HEK293 (cell line): ENCODE data around the gene ALKBH7.

Experiments used
- CTCF ChIA-PET: fragments of 350-600 bp; formaldehyde crosslinking; extraction: SDS; loops from one replicate; lab custom pipeline; 2021; ENCODE audit warnings: antibody characterized with exemption; lab: Yijun Ruan, JAX
- POLR2A ChIA-PET: fragments of 300-600 bp; formaldehyde crosslinking; extraction: SDS; loops from one replicate; lab custom pipeline; 2020; ENCODE audit warnings: antibody characterized with exemption, inconsistent platforms; lab: Yijun Ruan, JAX
- H3K27ac ChIP-seq: fragments of 200-500 bp; sonication (Bioruptor generic); 2 replicates; pipeline ENCODE4 v1.5.1; 2014; ENCODE audit warnings: low read depth, low read length, control low read depth, inconsistent platforms; ENCODE audit errors: extremely low read depth
- H3K36me3 ChIP-seq, 2 experiments: fragments of 200-500 bp in 1 of 2; sonication (Bioruptor generic) in 1 of 2; 1 replicate in 1 of 2; 2 replicates in 1 of 2; pipeline ENCODE4 v1.5.1; 2014 to 2017; ENCODE audit warnings: inconsistent platforms in 2 of 2, low read length in 2 of 2; ENCODE audit not compliant: control insufficient read depth in 2 of 2, insufficient read depth in 1 of 2
- H3K4me1 ChIP-seq: fragments of 200-500 bp; sonication (Bioruptor generic); 2 replicates; pipeline ENCODE4 v1.5.1; 2014; ENCODE audit warnings: mild to moderate bottlenecking, low read length, inconsistent platforms; ENCODE audit not compliant: control insufficient read depth, insufficient read depth
- H3K4me3 ChIP-seq: 2 replicates; pipeline ENCODE4 v1.5.1; 2011; ENCODE audit warnings: low read depth, mild to moderate bottlenecking, control low read depth, low read length, moderate library complexity
- H3K9me3 ChIP-seq: fragments of 200-500 bp; sonication (Bioruptor generic); 2 replicates; pipeline ENCODE4 v1.5.1; 2014; ENCODE audit warnings: low read depth, low read length, inconsistent platforms; ENCODE audit not compliant: control insufficient read depth, insufficient read depth
- GLIS2 ChIP-seq: fragments of 450-650 bp; formaldehyde crosslinking; IDR thresholded peaks from 2 replicates; pipeline ENCODE4 v1.5.1; 2016; ENCODE audit warnings: missing biosample characterization, missing genetic modification characterization
- IKZF3 ChIP-seq: fragments of 450-650 bp; IDR thresholded peaks from 2 replicates; pipeline ENCODE4 v1.5.0; 2018; ENCODE audit warnings: missing biosample characterization, mild to moderate bottlenecking, missing genetic modification characterization, moderate library complexity
- MEIS1 ChIP-seq: sonication (generic); formaldehyde crosslinking; IDR thresholded peaks from 2 replicates; pipeline ENCODE4 v1.8.1; 2022; ENCODE audit warnings: missing genetic modification reagents, mild to moderate bottlenecking, borderline replicate concordance
- MZF1 ChIP-seq: fragments of 450-650 bp; formaldehyde crosslinking; IDR thresholded peaks from 2 replicates; pipeline ENCODE4 v1.5.1; 2017; ENCODE audit warnings: missing biosample characterization, missing genetic modification characterization, borderline replicate concordance
- SCRT2 ChIP-seq: fragments of 450-650 bp; formaldehyde crosslinking; IDR thresholded peaks from 2 replicates; pipeline ENCODE4 v1.5.1; 2016; ENCODE audit warnings: missing biosample characterization, missing genetic modification characterization
- TRIM28 ChIP-seq: IDR thresholded peaks from 2 replicates; pipeline ENCODE4 v1.6.1; 2011; ENCODE audit warnings: low read length, control low read depth, borderline replicate concordance
- ZFHX2 ChIP-seq: fragments of 450-650 bp; formaldehyde crosslinking; conservative IDR thresholded peaks from 2 replicates; pipeline ENCODE4 v1.5.1; 2016; ENCODE audit warnings: missing biosample characterization, missing genetic modification characterization
- ZNF10 ChIP-seq: fragments of 450-650 bp; formaldehyde crosslinking; IDR thresholded peaks from 2 replicates; pipeline ENCODE4 v1.5.1; 2017; ENCODE audit warnings: missing biosample characterization, missing genetic modification characterization
- ZNF121 ChIP-seq: fragments of 450-650 bp; formaldehyde crosslinking; IDR thresholded peaks from 2 replicates; pipeline ENCODE4 v1.5.1; 2016; ENCODE audit warnings: missing biosample characterization, missing genetic modification characterization
- ZNF157 ChIP-seq: fragments of 450-650 bp; formaldehyde crosslinking; IDR thresholded peaks from 2 replicates; pipeline ENCODE4 v1.5.1; 2016; ENCODE audit warnings: missing biosample characterization, missing genetic modification characterization
- ZNF2 ChIP-seq: fragments of 450-650 bp; formaldehyde crosslinking; IDR thresholded peaks from 2 replicates; pipeline ENCODE4 v1.5.1; 2016; ENCODE audit warnings: missing biosample characterization, missing genetic modification characterization
- ZNF311 ChIP-seq: fragments of 450-650 bp; formaldehyde crosslinking; IDR thresholded peaks from 2 replicates; pipeline ENCODE4 v1.5.1; 2017; ENCODE audit warnings: missing biosample characterization, missing genetic modification characterization, borderline replicate concordance
- ZNF423 ChIP-seq: fragments of 450-650 bp; formaldehyde crosslinking; IDR thresholded peaks from 2 replicates; pipeline ENCODE4 v1.5.1; 2016; ENCODE audit warnings: missing biosample characterization, missing genetic modification characterization
- ZNF530 ChIP-seq: fragments of 450-650 bp; formaldehyde crosslinking; IDR thresholded peaks from 2 replicates; pipeline ENCODE4 v1.5.1; 2016; ENCODE audit warnings: low read depth, missing biosample characterization, missing genetic modification characterization
- ZNF585B ChIP-seq: fragments of 450-650 bp; formaldehyde crosslinking; IDR thresholded peaks from 2 replicates; pipeline ENCODE4 v1.5.1; 2016; ENCODE audit warnings: missing biosample characterization, missing genetic modification characterization
- ZNF626 ChIP-seq: fragments of 450-650 bp; sonication (Bioruptor Pico); formaldehyde crosslinking; IDR thresholded peaks from 2 replicates; pipeline ENCODE4 v1.5.1; 2018; ENCODE audit warnings: missing biosample characterization, missing genetic modification characterization, inconsistent platforms
- ZNF777 ChIP-seq: fragments of 450-650 bp; formaldehyde crosslinking; IDR thresholded peaks from 2 replicates; pipeline ENCODE4 v1.5.1; 2017; ENCODE audit warnings: missing biosample characterization, missing genetic modification characterization, borderline replicate concordance
- TF ChIP-seq, protein P1 (sequence below): fragments of 450-650 bp; formaldehyde crosslinking; IDR thresholded peaks from 2 replicates; pipeline ENCODE4 v1.5.1; 2016; ENCODE audit warnings: missing biosample characterization, missing genetic modification characterization
- TF ChIP-seq, protein P2 (sequence below): fragments of 450-650 bp; IDR thresholded peaks from 2 replicates; pipeline ENCODE4 v1.5.1; 2018; ENCODE audit warnings: missing biosample characterization, mild to moderate bottlenecking, missing genetic modification characterization
- TF ChIP-seq, protein P3 (sequence below): fragments of 450-650 bp; formaldehyde crosslinking; IDR thresholded peaks from 2 replicates; pipeline ENCODE4 v1.5.1; 2016; ENCODE audit warnings: missing biosample characterization, missing genetic modification characterization
- TF ChIP-seq, protein P4 (sequence below): fragments of 450-650 bp; formaldehyde crosslinking; IDR thresholded peaks from 2 replicates; pipeline ENCODE4 v1.5.1; 2016; ENCODE audit warnings: missing biosample characterization, missing genetic modification characterization, borderline replicate concordance
- TF ChIP-seq, protein P5 (sequence below): fragments of 450-650 bp; formaldehyde crosslinking; IDR thresholded peaks from 2 replicates; pipeline ENCODE4 v1.5.1; 2017; ENCODE audit warnings: missing biosample characterization, missing genetic modification characterization
- TF ChIP-seq, protein P6 (sequence below): fragments of 450-650 bp; formaldehyde crosslinking; IDR thresholded peaks from 2 replicates; pipeline ENCODE4 v1.5.1; 2016; ENCODE audit warnings: missing biosample characterization, missing genetic modification characterization
- TF ChIP-seq, protein P7 (sequence below): fragments of 450-650 bp; formaldehyde crosslinking; IDR thresholded peaks from 2 replicates; pipeline ENCODE4 v1.5.1; 2016; ENCODE audit warnings: missing biosample characterization, missing genetic modification characterization

The ALKBH7 gene

DNA sequence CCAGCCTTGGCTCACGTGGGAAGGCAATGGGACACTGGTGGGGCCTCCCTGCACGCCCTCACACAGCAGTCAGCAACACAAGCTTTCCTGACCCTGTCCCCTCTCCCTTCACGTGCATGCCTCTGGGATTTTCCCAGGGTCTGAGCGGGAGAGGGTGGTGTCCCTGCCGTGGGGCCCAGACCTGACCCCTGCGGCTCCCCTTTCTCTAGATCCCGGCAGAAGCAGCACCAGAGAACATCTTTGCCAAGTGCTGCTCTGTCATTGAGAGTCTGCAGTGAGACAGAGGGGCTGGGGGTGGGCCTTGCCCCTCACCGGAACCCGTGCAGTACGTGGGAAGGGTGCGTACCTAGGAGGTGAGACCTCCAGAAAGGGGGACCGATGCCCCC, 39.5 kb downstream of the ALKBH7 start (continued):
- TF ChIP-seq IKZF3 (tag by site-specific recombination) (peak; percentile 46), ZNF157 (tag by site-specific recombination) (no peak), ZNF530 (no peak), ZNF626 (tag by site-specific recombination) (no peak), SCRT2 (tag by site-specific recombination) (no peak), TRIM28 (no peak), MZF1 (tag by site-specific recombination) (no peak), ZNF585B (tag by site-specific recombination) (no peak)
- TF ChIP-seq, all 188 proteins: peak for 3

DNA sequence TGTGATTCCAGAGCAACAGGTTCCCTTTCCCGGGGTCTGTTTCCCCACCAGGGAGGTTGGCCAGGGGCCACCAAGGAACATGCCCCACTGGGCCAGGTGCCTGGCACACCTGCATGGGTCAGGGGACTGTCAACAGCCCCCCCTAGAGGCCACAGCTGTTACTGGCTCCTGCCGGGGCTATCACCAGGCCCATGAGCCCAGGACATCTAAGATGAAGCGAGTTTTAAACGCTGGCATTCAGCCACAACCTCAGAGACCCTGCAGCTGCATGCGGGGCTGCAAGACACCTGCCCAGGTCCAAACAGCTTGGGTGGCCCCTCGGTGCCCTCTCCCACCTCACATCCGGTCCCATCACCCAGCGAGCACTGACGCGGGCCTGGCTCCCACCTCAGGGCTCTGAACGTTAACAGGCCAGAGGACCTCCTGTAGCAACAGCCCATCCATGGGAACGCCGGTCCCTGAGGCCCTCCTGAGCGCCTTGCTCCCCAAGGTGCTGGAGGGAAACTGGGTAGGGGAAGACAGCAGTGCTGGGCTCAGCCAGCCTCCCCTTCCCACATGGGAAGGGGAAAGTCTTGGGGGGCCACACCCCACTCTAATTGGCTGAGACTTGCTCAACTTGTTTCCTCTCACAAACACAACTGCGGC, 40.0 kb downstream of the ALKBH7 start:
- POLR2A ChIA-PET = no interaction called here
- CTCF ChIA-PET = interaction anchor here (1.0 kb wide), 1 partner anchor 20 kb away, joined by 5 read pairs; the partner anchor contains the start of gene GTF2F1
- peaks cover 3 to 40% of the 10 kb centered on the region in 2 experiments; a peak in 2 of 3 replicates for H3K36me3 ChIP-seq
- no peak overlapping the region for H3K4me3 ChIP-seq
- H3K9me3 ChIP-seq = no peaks in the 10 kb centered on the region
- H3K27ac ChIP-seq = no peak overlapping the region
- H3K4me1 ChIP-seq = no peaks in the 10 kb centered on the region
- TF ChIP-seq, protein P1, sequence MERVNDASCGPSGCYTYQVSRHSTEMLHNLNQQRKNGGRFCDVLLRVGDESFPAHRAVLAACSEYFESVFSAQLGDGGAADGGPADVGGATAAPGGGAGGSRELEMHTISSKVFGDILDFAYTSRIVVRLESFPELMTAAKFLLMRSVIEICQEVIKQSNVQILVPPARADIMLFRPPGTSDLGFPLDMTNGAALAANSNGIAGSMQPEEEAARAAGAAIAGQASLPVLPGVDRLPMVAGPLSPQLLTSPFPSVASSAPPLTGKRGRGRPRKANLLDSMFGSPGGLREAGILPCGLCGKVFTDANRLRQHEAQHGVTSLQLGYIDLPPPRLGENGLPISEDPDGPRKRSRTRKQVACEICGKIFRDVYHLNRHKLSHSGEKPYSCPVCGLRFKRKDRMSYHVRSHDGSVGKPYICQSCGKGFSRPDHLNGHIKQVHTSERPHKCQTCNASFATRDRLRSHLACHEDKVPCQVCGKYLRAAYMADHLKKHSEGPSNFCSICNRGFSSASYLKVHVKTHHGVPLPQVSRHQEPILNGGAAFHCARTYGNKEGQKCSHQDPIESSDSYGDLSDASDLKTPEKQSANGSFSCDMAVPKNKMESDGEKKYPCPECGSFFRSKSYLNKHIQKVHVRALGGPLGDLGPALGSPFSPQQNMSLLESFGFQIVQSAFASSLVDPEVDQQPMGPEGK (tag by site-specific recombination) = peak; percentile 41; the same call in 1 of the 2 replicates
- TF ChIP-seq ZFHX2 = no peak
- TF ChIP-seq MEIS1 (CRISPR knock-in tag) = no peak
- no peak for TF ChIP-seq IKZF3 (tag by site-specific recombination)
- TF ChIP-seq ZNF2 (tag by site-specific recombination) = peak; percentile 93
- TF ChIP-seq ZNF777 (tag by site-specific recombination) = no peak
- TF ChIP-seq, protein P2, sequence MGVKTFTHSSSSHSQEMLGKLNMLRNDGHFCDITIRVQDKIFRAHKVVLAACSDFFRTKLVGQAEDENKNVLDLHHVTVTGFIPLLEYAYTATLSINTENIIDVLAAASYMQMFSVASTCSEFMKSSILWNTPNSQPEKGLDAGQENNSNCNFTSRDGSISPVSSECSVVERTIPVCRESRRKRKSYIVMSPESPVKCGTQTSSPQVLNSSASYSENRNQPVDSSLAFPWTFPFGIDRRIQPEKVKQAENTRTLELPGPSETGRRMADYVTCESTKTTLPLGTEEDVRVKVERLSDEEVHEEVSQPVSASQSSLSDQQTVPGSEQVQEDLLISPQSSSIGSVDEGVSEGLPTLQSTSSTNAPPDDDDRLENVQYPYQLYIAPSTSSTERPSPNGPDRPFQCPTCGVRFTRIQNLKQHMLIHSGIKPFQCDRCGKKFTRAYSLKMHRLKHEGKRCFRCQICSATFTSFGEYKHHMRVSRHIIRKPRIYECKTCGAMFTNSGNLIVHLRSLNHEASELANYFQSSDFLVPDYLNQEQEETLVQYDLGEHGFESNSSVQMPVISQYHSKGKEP (tag by site-specific recombination) = peak; percentile 42; the same call in 1 of the 2 replicates
- TF ChIP-seq, protein P3, sequence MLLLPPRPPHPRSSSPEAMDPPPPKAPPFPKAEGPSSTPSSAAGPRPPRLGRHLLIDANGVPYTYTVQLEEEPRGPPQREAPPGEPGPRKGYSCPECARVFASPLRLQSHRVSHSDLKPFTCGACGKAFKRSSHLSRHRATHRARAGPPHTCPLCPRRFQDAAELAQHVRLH = no peak
- TF ChIP-seq, protein P4, sequence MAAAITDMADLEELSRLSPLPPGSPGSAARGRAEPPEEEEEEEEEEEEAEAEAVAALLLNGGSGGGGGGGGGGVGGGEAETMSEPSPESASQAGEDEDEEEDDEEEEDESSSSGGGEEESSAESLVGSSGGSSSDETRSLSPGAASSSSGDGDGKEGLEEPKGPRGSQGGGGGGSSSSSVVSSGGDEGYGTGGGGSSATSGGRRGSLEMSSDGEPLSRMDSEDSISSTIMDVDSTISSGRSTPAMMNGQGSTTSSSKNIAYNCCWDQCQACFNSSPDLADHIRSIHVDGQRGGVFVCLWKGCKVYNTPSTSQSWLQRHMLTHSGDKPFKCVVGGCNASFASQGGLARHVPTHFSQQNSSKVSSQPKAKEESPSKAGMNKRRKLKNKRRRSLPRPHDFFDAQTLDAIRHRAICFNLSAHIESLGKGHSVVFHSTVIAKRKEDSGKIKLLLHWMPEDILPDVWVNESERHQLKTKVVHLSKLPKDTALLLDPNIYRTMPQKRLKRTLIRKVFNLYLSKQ = no peak
- TF ChIP-seq, protein P5, sequence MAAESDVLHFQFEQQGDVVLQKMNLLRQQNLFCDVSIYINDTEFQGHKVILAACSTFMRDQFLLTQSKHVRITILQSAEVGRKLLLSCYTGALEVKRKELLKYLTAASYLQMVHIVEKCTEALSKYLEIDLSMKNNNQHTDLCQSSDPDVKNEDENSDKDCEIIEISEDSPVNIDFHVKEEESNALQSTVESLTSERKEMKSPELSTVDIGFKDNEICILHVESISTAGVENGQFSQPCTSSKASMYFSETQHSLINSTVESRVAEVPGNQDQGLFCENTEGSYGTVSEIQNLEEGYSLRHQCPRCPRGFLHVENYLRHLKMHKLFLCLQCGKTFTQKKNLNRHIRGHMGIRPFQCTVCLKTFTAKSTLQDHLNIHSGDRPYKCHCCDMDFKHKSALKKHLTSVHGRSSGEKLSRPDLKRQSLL (tag by site-specific recombination) = no peak
- TF ChIP-seq ZNF10 = no peak
- TF ChIP-seq, protein P6, sequence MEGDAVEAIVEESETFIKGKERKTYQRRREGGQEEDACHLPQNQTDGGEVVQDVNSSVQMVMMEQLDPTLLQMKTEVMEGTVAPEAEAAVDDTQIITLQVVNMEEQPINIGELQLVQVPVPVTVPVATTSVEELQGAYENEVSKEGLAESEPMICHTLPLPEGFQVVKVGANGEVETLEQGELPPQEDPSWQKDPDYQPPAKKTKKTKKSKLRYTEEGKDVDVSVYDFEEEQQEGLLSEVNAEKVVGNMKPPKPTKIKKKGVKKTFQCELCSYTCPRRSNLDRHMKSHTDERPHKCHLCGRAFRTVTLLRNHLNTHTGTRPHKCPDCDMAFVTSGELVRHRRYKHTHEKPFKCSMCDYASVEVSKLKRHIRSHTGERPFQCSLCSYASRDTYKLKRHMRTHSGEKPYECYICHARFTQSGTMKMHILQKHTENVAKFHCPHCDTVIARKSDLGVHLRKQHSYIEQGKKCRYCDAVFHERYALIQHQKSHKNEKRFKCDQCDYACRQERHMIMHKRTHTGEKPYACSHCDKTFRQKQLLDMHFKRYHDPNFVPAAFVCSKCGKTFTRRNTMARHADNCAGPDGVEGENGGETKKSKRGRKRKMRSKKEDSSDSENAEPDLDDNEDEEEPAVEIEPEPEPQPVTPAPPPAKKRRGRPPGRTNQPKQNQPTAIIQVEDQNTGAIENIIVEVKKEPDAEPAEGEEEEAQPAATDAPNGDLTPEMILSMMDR (tag by site-specific recombination) = peak; percentile 64
- TF ChIP-seq SCRT2 (tag by site-specific recombination) = peak; percentile 92
- TF ChIP-seq ZNF423 (tag by site-specific recombination) = peak; percentile 32; the same call in 1 of the 2 replicates
- no peak for TF ChIP-seq ZNF585B (tag by site-specific recombination)
- no peak for TF ChIP-seq ZNF121 (tag by site-specific recombination)
- peak; percentile 67 for TF ChIP-seq GLIS2 (tag by site-specific recombination)
- TF ChIP-seq, protein P7, sequence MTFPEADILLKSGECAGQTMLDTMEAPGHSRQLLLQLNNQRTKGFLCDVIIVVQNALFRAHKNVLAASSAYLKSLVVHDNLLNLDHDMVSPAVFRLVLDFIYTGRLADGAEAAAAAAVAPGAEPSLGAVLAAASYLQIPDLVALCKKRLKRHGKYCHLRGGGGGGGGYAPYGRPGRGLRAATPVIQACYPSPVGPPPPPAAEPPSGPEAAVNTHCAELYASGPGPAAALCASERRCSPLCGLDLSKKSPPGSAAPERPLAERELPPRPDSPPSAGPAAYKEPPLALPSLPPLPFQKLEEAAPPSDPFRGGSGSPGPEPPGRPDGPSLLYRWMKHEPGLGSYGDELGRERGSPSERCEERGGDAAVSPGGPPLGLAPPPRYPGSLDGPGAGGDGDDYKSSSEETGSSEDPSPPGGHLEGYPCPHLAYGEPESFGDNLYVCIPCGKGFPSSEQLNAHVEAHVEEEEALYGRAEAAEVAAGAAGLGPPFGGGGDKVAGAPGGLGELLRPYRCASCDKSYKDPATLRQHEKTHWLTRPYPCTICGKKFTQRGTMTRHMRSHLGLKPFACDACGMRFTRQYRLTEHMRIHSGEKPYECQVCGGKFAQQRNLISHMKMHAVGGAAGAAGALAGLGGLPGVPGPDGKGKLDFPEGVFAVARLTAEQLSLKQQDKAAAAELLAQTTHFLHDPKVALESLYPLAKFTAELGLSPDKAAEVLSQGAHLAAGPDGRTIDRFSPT (tag by site-specific recombination) = peak; percentile 44; the same call in 1 of the 2 replicates
- TF ChIP-seq ZNF311 (tag by site-specific recombination) = no peak
